Activated B cell treated with CpG ODN at 0.5 μM for 24 hours (primary cell): ENCODE data around the gene NLRP1. TPM values are rescaled to one million over a fixed set of nuclear protein-coding genes. Genes with fewer than 3 reads are reported as not detected.

Experiments
- ATAC-seq: fragments of 200-7000 bp; cut with Tn5 transposase; one replicate; pipeline ENCODE4 v1.10.0; 2021; ENCODE audit warnings: low read depth, mild to moderate bottlenecking, moderate library complexity
- CTCF ChIA-PET: fragments of 350-600 bp; sonication (Branson Sonifier 250); formaldehyde crosslinking; loops from one replicate; lab custom pipeline; 2021; ENCODE audit warnings: antibody characterized with exemption; lab: Charles Lee
- POLR2A ChIA-PET: fragments of 350-600 bp; sonication (Branson Sonifier 250); formaldehyde crosslinking; loops from one replicate; lab custom pipeline; 2021; ENCODE audit warnings: antibody characterized with exemption; lab: Charles Lee
- DNase-seq: peaks from one replicate; pipeline ENCODE4 v3.0.0; 2022
- H3K27ac Mint-ChIP-seq: one replicate; pipeline ENCODE4 v1.8.0; 2020; ENCODE audit warnings: mixed read lengths
- H3K27me3 Mint-ChIP-seq: one replicate; pipeline ENCODE4 v1.8.0; 2021; ENCODE audit warnings: mixed read lengths
- H3K36me3 Mint-ChIP-seq: one replicate; pipeline ENCODE4 v1.8.0; 2021; ENCODE audit warnings: low read depth, mixed read lengths
- H3K4me1 Mint-ChIP-seq: one replicate; pipeline ENCODE4 v1.8.0; 2021; ENCODE audit warnings: mixed read lengths
- H3K4me3 Mint-ChIP-seq: one replicate; pipeline ENCODE4 v1.8.0; 2020; ENCODE audit warnings: mild to moderate bottlenecking, mixed read lengths
- H3K9me3 Mint-ChIP-seq: one replicate; pipeline ENCODE4 v1.8.0; 2020; ENCODE audit warnings: mixed read lengths
- CTCF ChIP-seq: fragments of 200-600 bp; IDR thresholded peaks from one replicate; pipeline ENCODE4 v1.8.0; 2022; ENCODE audit warnings: antibody characterized with exemption, mild to moderate bottlenecking
- intact Hi-C: fragments of 100-400 bp; cut with micrococcal nuclease; formaldehyde crosslinking; loops from one replicate; pipeline ENCODE4 v1.15.1; 2024
- total RNA-seq: library from RNA; stranded (reverse); gene quantifications from 2 replicates; pipeline ENCODE4 v1.2.3, GENCODE V29; 2022

Gene NLRP1
- total RNA-seq, 1 donor from 2014 or later, result 40.4 TPM

GRCh38 chr17:5585287-5585794 lies 1.0 kb upstream of the NLRP1 start:
- TF ChIP-seq CTCF, result no peak
- Mint-ChIP-seq H3K4me1 (peaks cover 59% of the 10 kb centered on the region), H3K9me3 (no peaks in the 10 kb centered on the region), H3K36me3 (peaks cover 26% of the 10 kb centered on the region), H3K27ac (peak overlapping the region; percentile 93), H3K4me3 (no peak overlapping the region), H3K27me3 (no peaks in the 10 kb centered on the region)
- intact Hi-C loops, result loop anchor here (10.0 kb wide), 1 partner anchor 1059 kb away; the partner anchor contains the start of genes KIAA0753 and TXNDC17
- ATAC-seq (no peak), DNase-seq (no peak)
- ChIA-PET POLR2A (interaction anchor here (0.9 to 1.1 kb wide), 2 partner anchors 859 to 1442 kb away, joined by 3 to 5 read pairs; partner anchors contain the start of genes CYB5D2, PIMREG and ZZEF1), CTCF (interaction anchor here (1.7 to 1.8 kb wide), 2 partner anchors 121 to 851 kb away, joined by 6 to 9 read pairs; no protein-coding TSS in a partner anchor)

- peaks cover 6% of the 10 kb centered on the region for H3K9me3 Mint-ChIP-seq
- peak overlapping the region; percentile 92 for H3K4me3 Mint-ChIP-seq
- intact Hi-C loops, result loop anchor here (10.0 kb wide), 1 partner anchor 1061 kb away; the partner anchor contains the start of genes KIAA0753 and TXNDC17
- no peaks in the 10 kb centered on the region for H3K27me3 Mint-ChIP-seq
- H3K27ac Mint-ChIP-seq, result peak overlapping the region; percentile 93
- ChIA-PET POLR2A (interaction anchor here (1.1 to 1.4 kb wide), 2 partner anchors 97 to 1441 kb away, joined by 3 to 5 read pairs; partner anchors contain the start of genes CYB5D2, MIS12 and ZZEF1), CTCF (interaction anchor here (1.3 to 1.8 kb wide), 4 partner anchors 9 to 852 kb away, joined by 3 to 9 read pairs (median 6); no protein-coding TSS in a partner anchor)
- ATAC-seq (peak; percentile 14), DNase-seq (no peak)
- peaks cover 68% of the 10 kb centered on the region for H3K4me1 Mint-ChIP-seq
- TF ChIP-seq CTCF, result no peak
- peaks cover 41% of the 10 kb centered on the region for H3K36me3 Mint-ChIP-seq
Observed at GRCh38 chr17:5583426-5584382, 605 bp downstream of the NLRP1 start.

- ATAC-seq, result no peak
- peak overlapping the region; percentile 74 for H3K27ac Mint-ChIP-seq
- peaks cover 71% of the 10 kb centered on the region for H3K4me1 Mint-ChIP-seq
- no peak for TF ChIP-seq CTCF
- CTCF ChIA-PET, result interaction anchor here (0.7 to 1.6 kb wide), 3 partner anchors 11 to 854 kb away, joined by 3 to 5 read pairs (median 3); no protein-coding TSS in a partner anchor
- DNase-seq, result no peak
- peaks cover 6% of the 10 kb centered on the region for H3K9me3 Mint-ChIP-seq
- intact Hi-C loops, result loop anchor here (10.0 kb wide), 1 partner anchor 1062 kb away; the partner anchor contains the start of genes KIAA0753 and TXNDC17
- no peaks in the 10 kb centered on the region for H3K27me3 Mint-ChIP-seq
- H3K4me3 Mint-ChIP-seq, result peak overlapping the region; percentile 92
- peaks cover 49% of the 10 kb centered on the region for H3K36me3 Mint-ChIP-seq
- POLR2A ChIA-PET, result no interaction called here
Observed at GRCh38 chr17:5582209-5583185, 1.8 kb downstream of the NLRP1 start.

DNA sequence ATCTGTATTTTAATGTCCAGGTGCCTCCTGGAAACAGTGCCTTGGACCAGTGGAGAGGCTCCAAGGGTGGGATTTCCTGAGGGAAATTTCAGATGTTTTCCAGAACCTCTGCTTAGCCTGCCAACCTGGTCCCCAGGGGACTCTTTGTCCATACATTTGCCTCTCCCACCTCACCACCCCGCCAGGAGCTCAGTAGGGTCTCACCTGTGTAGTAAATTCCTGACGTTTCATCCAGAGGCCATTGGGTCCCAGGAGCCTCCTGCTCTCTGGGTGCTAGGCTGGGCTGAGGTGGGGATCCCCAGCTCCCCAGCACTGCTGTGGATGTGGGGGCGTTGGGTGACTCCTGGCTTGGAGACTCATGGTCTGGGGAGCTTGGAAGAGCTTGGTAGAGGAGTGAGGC lies 2.7 kb downstream of the NLRP1 start:
- H3K36me3 Mint-ChIP-seq, result peaks cover 55% of the 10 kb centered on the region
- ChIA-PET POLR2A (no interaction called here), CTCF (interaction anchor here (0.7 kb wide), 1 partner anchor 854 kb away, joined by 3 read pairs; no protein-coding TSS in a partner anchor)
- H3K4me1 Mint-ChIP-seq, result peaks cover 70% of the 10 kb centered on the region
- intact Hi-C loops, result loop anchor here (10.0 kb wide), 1 partner anchor 1063 kb away; the partner anchor contains the start of genes KIAA0753 and TXNDC17
- ATAC-seq (no peak), DNase-seq (no peak)
- no peaks in the 10 kb centered on the region for H3K27me3 Mint-ChIP-seq
- H3K9me3 Mint-ChIP-seq, result peaks cover 6% of the 10 kb centered on the region
- peak overlapping the region; percentile 74 for H3K27ac Mint-ChIP-seq
- no peak overlapping the region for H3K4me3 Mint-ChIP-seq
- TF ChIP-seq CTCF, result no peak
